ENCODE data around the gene ST3GAL6. TPM values are rescaled to one million over a fixed set of nuclear protein-coding genes. Genes with fewer than 3 reads are reported as not detected.

Gene ST3GAL6
- total and polyA plus RNA-seq, 2 donors (not counting 1 experiment from before 2014, with no cell fraction given) = 0.58 TPM; not detected in 1

- Histone ChIP-seq H3K36me3 (replicated peaks in 1 of 2; ENCODE audit: control extremely low read depth in 1 of 2, control insufficient read depth in 1 of 2, extremely low read depth in 1 of 2, insufficient read depth in 2 of 2, low read length in 1 of 2) (no peaks in the 10 kb centered on the region), H4K20me1 (ENCODE audit: control insufficient read depth, insufficient read depth, low read length, poor library complexity, severe bottlenecking) (no peaks in the 10 kb centered on the region), H3K4me3 (ENCODE audit: control extremely low read depth in 1 of 5, extremely low read depth in 1 of 5, insufficient read depth in 1 of 5, low read depth in 2 of 5, low read length in 4 of 5) (no peak overlapping the region), H3K27me3 (replicated peaks in 1 of 4; ENCODE audit: control extremely low read depth in 1 of 4, control insufficient read depth in 3 of 4, insufficient read depth in 4 of 4, low read length in 3 of 4) (no peaks in the 10 kb centered on the region), H2AFZ (ENCODE audit: insufficient read depth, low read depth, low read length, poor library complexity, severe bottlenecking) (no peak overlapping the region), H3K9ac (ENCODE audit: low read length) (no peak overlapping the region), H3K79me2 (ENCODE audit: control insufficient read depth, insufficient read depth, low read length) (no peaks in the 10 kb centered on the region), H3K27ac (ENCODE audit: low read length in 2 of 2) (no peak overlapping the region), H3K4me2 (replicated peaks; ENCODE audit: low read depth, low read length, poor library complexity, severe bottlenecking) (no peak overlapping the region), H3K9me3 (ENCODE audit: control extremely low read depth in 1 of 3, control insufficient read depth in 2 of 3, insufficient read depth in 1 of 3, low read length in 2 of 3) (no peaks in the 10 kb centered on the region), H3K4me1 (ENCODE audit: control insufficient read depth in 2 of 2, insufficient read depth in 2 of 2, low read length in 2 of 2) (no peaks in the 10 kb centered on the region)
- intact Hi-C loops (cut with micrococcal nuclease) = no loop called here
- POLR2A ChIA-PET = no interaction called here
- H3K9me3 Mint-ChIP-seq (ENCODE audit: insufficient read depth) = no peaks in the 10 kb centered on the region
- WGBS (ENCODE audit: insufficient coverage) = 100% methylated on average over 1 of the region's 7 CpGs
- CTCF ChIA-PET = no interaction called here
- no peaks in the 10 kb centered on the region for H3K27me3 Mint-ChIP-seq
- DNase-seq (no peak), ATAC-seq (ENCODE audit: low read depth) (no peak)
- H3K4me1 Mint-ChIP-seq = no peaks in the 10 kb centered on the region
- no peak for TF ChIP-seq CTCF (IDR thresholded peaks at IDR 0.05)
- no peak for TF ChIP-seq EZH2 (IDR thresholded peaks at IDR 0.05; ENCODE audit: borderline replicate concordance, insufficient read depth, low read depth, low read length, poor library complexity, severe bottlenecking)
- H3K27ac Mint-ChIP-seq = no peak overlapping the region
- H3K4me3 Mint-ChIP-seq = no peak overlapping the region
Observed at GRCh38 chr3:98801043-98801747, 38.1 kb downstream of the ST3GAL6 start.

DNA sequence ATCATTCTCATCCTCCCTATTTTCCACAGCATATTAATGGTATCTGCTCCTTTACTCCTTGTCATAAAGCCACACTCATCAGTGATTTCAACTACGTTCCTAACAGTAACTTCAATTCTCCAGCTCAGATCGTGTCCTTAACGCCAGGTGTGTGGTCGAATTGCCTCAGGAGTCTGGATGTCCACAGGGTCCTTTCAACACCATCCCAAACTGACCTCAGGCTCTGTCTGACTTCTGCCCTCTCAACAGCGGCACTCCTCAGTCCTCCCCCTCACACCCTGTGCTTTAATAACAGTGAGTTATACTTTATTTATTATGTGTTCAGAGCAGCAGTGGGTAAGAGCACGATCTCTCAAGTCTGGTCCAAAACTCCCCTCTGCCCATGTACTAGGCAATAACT lies 42.4 kb downstream of the ST3GAL6 start:
- Mint-ChIP-seq H3K27ac (no peak overlapping the region), H3K27me3 (no peaks in the 10 kb centered on the region), H3K4me3 (no peak overlapping the region), H3K9me3 (ENCODE audit: insufficient read depth) (no peaks in the 10 kb centered on the region), H3K4me1 (no peaks in the 10 kb centered on the region)
- Histone ChIP-seq H3K79me2 (ENCODE audit: control insufficient read depth, insufficient read depth, low read length) (no peaks in the 10 kb centered on the region), H3K9me3 (ENCODE audit: control extremely low read depth in 1 of 3, control insufficient read depth in 2 of 3, insufficient read depth in 1 of 3, low read length in 2 of 3) (no peaks in the 10 kb centered on the region), H3K4me3 (ENCODE audit: control extremely low read depth in 1 of 5, extremely low read depth in 1 of 5, insufficient read depth in 1 of 5, low read depth in 2 of 5, low read length in 4 of 5) (no peak overlapping the region), H3K9ac (ENCODE audit: low read length) (no peak overlapping the region), H3K27me3 (replicated peaks in 1 of 4; ENCODE audit: control extremely low read depth in 1 of 4, control insufficient read depth in 3 of 4, insufficient read depth in 4 of 4, low read length in 3 of 4) (no peaks in the 10 kb centered on the region), H4K20me1 (ENCODE audit: control insufficient read depth, insufficient read depth, low read length, poor library complexity, severe bottlenecking) (no peaks in the 10 kb centered on the region), H3K4me2 (replicated peaks; ENCODE audit: low read depth, low read length, poor library complexity, severe bottlenecking) (no peak overlapping the region), H3K27ac (ENCODE audit: low read length in 2 of 2) (no peak overlapping the region), H2AFZ (ENCODE audit: insufficient read depth, low read depth, low read length, poor library complexity, severe bottlenecking) (no peak overlapping the region), H3K4me1 (ENCODE audit: control insufficient read depth in 2 of 2, insufficient read depth in 2 of 2, low read length in 2 of 2) (no peaks in the 10 kb centered on the region), H3K36me3 (replicated peaks in 1 of 2; ENCODE audit: control extremely low read depth in 1 of 2, control insufficient read depth in 1 of 2, extremely low read depth in 1 of 2, insufficient read depth in 2 of 2, low read length in 1 of 2) (no peaks in the 10 kb centered on the region)
- no peak for DNase-seq
- ChIA-PET POLR2A (no interaction called here), CTCF (interaction anchor here (1.2 kb wide), 2 partner anchors 12 to 205 kb away, joined by 3 to 4 read pairs; no protein-coding TSS in a partner anchor)
- ATAC-seq (ENCODE audit: low read depth) = no peak
- 87% methylated on average over 4 of the region's 6 CpGs for WGBS (ENCODE audit: insufficient coverage)
- TF ChIP-seq CTCF (IDR thresholded peaks at IDR 0.05) = no peak
- no peak for TF ChIP-seq EZH2 (IDR thresholded peaks at IDR 0.05; ENCODE audit: borderline replicate concordance, insufficient read depth, low read depth, low read length, poor library complexity, severe bottlenecking)
- intact Hi-C loops (cut with micrococcal nuclease) = no loop called here
